Upper lobe of left lung (tissue), 6 donors: ENCODE results near the gene TM4SF20. TPM values are rescaled to one million over a fixed set of nuclear protein-coding genes. Genes with fewer than 3 reads are reported as not detected.

Experiments used
- ATAC-seq, 2 donors: fragments of 200-7000 bp; cut with Tn5 transposase; one replicate each; pipeline ENCODE4 v1.9.1; 2022; ENCODE audit warnings: mild to moderate bottlenecking in 2 of 2, moderate library complexity in 2 of 2; ENCODE audit not compliant: low FRiP score in 2 of 2
- DNase-seq, 2 donors: peaks; one replicate each; pipeline ENCODE4 v3.0.0-alpha.2; 2019 to 2020
- H3K27ac ChIP-seq, 4 donors: fragments of 200-600 bp; sonication (generic); one replicate each; pipeline ENCODE4 v1.5.1; 2016 to 2019
- H3K27me3 ChIP-seq, 4 donors: fragments of 200-600 bp; sonication (generic); one replicate each; pipeline ENCODE4 v1.5.1; 2017 to 2019
- H3K36me3 ChIP-seq, 4 donors: fragments of 200-600 bp; sonication (generic); one replicate each; pipeline ENCODE4 v1.5.1; 2016 to 2019
- H3K4me1 ChIP-seq, 4 donors: fragments of 200-600 bp; sonication (generic); one replicate each; pipeline ENCODE4 v1.5.1; 2018 to 2019
- H3K4me3 ChIP-seq, 4 donors: fragments of 200-600 bp; sonication (generic); one replicate each; pipeline ENCODE4 v1.5.1; 2017 to 2019; ENCODE audit warnings: mild to moderate bottlenecking in 2 of 4, moderate library complexity in 1 of 4
- H3K9me3 ChIP-seq, 4 donors: fragments of 200-600 bp; sonication (generic); one replicate each; pipeline ENCODE4 v1.5.1; 2018 to 2019
- CTCF ChIP-seq, 6 experiments: fragments of 450-650 bp in 4 of 6; fragments of 200-600 bp in 2 of 6; sonication (generic) in 2 of 6; IDR thresholded peaks; one replicate each; pipeline ENCODE4 v1.5.1; 2016 to 2019; ENCODE audit warnings: antibody characterized with exemption in 6 of 6
- EP300 ChIP-seq, 4 donors: sonication (generic); formaldehyde crosslinking; IDR thresholded peaks; one replicate each; pipeline ENCODE4 v1.5.1; 2017; ENCODE audit warnings: antibody characterized with exemption in 4 of 4, control low read depth in 2 of 4
- POLR2A ChIP-seq, 4 donors: fragments of 450-650 bp; IDR thresholded peaks; one replicate each; pipeline ENCODE4 v1.5.1; 2016 to 2017; ENCODE audit warnings: antibody characterized with exemption in 4 of 4, mild to moderate bottlenecking in 2 of 4
- POLR2AphosphoS5 ChIP-seq, 2 donors: sonication (generic); formaldehyde crosslinking; IDR thresholded peaks; one replicate each; pipeline ENCODE4 v1.5.1; 2017; ENCODE audit warnings: antibody characterized with exemption in 2 of 2
- WGBS, 2 donors: methylation state at CpG; one replicate each; pipeline ENCODE4 v1.1.5; 2017 to 2018; 5-methylcytosine and 5-hydroxymethylcytosine counted together
- total RNA-seq, 6 donors: library from RNA; depleted of rRNA in 4 of 6; stranded (reverse); fragments of >200 nt in 4 of 6; gene quantifications; one replicate each; pipeline versions ENCODE4 v1.1.0 to v1.2.1, GENCODE V29; 2016 to 2021
- donor health status: DM: no; HTN: no; CAD: no; lungs with moderate emphysema.
- donor health status: DM: no; HTN: yes; CAD: no; lungs with severe emphysema.

The TM4SF20 gene, protein sequence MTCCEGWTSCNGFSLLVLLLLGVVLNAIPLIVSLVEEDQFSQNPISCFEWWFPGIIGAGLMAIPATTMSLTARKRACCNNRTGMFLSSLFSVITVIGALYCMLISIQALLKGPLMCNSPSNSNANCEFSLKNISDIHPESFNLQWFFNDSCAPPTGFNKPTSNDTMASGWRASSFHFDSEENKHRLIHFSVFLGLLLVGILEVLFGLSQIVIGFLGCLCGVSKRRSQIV
- total RNA-seq: not detected

DNA sequence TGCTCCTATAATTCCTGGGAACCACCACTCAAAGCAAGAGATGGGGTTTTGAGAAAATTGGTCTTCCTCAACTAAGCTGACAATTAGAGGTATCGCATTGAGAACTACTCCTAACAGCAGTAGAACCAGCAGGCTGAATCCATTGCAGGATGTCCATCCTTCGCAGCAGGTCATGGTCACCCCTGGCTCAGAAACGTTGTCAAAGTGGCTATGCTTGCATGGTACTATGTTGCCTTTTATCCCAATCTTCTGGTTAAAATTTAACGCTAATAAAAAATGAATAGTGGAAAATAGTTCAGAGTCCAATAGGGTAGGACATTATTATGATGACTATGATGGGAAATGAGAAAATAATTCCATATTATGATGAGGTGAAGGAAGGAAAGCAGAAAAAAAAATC, at the start of gene TM4SF20:
TSS of gene TM4SF20 (minus strand) at position 212 of the 400 bp plus-strand sequence. CDS start at position 174, 38 bp downstream.
- no peak for ATAC-seq
- no peaks in the 10 kb centered on the region for H3K4me1 ChIP-seq
- no peak within 1 kb of the TSS for H3K4me3 ChIP-seq
- WGBS, 2 donors: 92 to 93% methylated on average over 4 of the region's 4 CpGs
- no peaks in the 10 kb centered on the region for H3K9me3 ChIP-seq
- H3K27ac ChIP-seq: no peak within 1 kb of the TSS
- H3K27me3 ChIP-seq: no peaks in the 10 kb centered on the region
- TF ChIP-seq CTCF (IDR thresholded peaks at IDR 0.05) (no peak), EP300 (IDR thresholded peaks at IDR 0.05) (no peak), POLR2A (IDR thresholded peaks at IDR 0.05) (no peak), POLR2AphosphoS5 (IDR thresholded peaks at IDR 0.05) (no peak)
- no peaks in the 10 kb centered on the region for H3K36me3 ChIP-seq
- no peak for DNase-seq

DNA sequence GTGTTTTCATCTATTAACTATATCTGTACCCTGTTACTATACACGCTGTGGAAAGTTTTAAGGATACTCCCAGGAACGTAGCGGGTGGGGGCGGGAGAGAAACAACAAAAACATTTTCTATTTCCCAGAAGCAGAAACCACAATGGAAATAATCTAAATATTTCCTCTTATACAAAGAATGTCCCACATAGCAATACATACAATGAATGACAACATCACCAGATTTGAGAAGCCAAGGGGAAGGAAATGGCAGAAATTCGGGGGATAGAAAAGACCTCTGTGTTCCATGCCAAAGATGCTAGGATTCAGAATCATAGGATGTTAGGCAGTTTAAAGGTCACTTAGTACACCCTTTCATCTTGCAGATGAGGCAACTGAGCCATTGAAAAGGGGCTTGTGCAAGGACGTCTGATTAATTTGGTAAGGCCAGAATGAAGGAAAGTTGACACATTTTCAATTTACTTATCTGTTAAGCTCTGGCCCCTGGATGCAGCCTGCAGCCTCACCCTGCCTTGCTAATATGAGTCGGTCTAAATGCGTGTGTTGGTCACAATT, 49.7 kb upstream of the TM4SF20 start:
- ATAC-seq: no peak
- no peaks in the 10 kb centered on the region for H3K27me3 ChIP-seq
- WGBS, 2 donors: 75% methylated on average over 8 of the region's 8 CpGs

DNA sequence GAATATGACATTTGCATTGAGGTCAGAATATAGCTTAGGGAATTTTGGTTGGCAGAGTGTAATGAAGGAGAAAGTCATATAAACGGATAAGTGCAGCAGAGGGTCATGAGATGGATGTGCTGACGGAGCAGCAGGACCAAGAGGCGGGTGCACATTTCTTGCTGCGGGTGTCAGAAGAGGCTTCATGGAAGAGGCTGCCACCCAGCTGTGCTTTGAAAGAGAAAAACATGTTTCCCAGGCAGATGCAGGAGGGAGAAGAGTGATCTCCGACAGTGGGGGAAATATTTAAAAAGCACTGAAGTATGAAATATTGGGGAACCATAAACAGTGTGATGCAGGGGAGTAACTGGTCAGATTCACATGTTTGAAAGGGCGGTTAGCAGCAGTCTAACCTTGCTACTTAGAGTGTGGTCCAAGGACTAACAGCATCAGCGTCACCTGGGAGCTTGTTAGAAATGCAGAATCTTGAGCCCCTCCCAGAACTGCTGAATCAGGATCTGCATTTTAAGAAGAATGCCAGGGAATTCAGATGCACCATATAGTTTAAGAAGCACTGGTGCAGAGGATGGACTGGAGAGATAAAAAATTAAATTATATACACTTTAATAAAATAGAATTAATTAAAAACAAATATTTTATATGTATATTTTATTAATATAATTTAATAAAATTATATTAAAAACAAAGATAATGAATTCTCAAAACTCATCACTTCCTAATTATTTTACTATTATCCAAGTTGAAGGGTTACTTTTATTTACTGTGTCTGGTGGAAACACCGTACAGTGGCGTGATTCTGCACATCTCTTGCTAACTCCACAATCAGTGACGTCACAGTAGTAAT, 44.8 kb upstream of the TM4SF20 start:
- H3K4me1 ChIP-seq: no peaks in the 10 kb centered on the region
- WGBS, 2 donors: 73 to 79% methylated on average over 10 of the region's 10 CpGs
- DNase-seq: no peak
- H3K9me3 ChIP-seq: no peaks in the 10 kb centered on the region
- no peak overlapping the region for H3K4me3 ChIP-seq
- H3K36me3 ChIP-seq: no peaks in the 10 kb centered on the region
- H3K27ac ChIP-seq: no peak overlapping the region
- no peak for TF ChIP-seq CTCF (IDR thresholded peaks at IDR 0.05)
- TF ChIP-seq POLR2AphosphoS5 (IDR thresholded peaks at IDR 0.05): no peak
- no peak for TF ChIP-seq EP300 (IDR thresholded peaks at IDR 0.05)
- TF ChIP-seq POLR2A (IDR thresholded peaks at IDR 0.05): no peak
- H3K27me3 ChIP-seq: no peaks in the 10 kb centered on the region
- no peak for ATAC-seq

More for the DNA sequence above, 49.7 kb upstream of the TM4SF20 start:
- no peak overlapping the region for H3K27ac ChIP-seq
- no peaks in the 10 kb centered on the region for H3K36me3 ChIP-seq
- DNase-seq: no peak
- H3K4me3 ChIP-seq: no peak overlapping the region
- TF ChIP-seq POLR2A (IDR thresholded peaks at IDR 0.05) (no peak), CTCF (IDR thresholded peaks at IDR 0.05) (no peak), POLR2AphosphoS5 (IDR thresholded peaks at IDR 0.05) (no peak), EP300 (IDR thresholded peaks at IDR 0.05) (no peak)
- no peaks in the 10 kb centered on the region for H3K4me1 ChIP-seq
- peaks cover 4 to 14% (median 8%) of the 10 kb centered on the region in 4 donors for H3K9me3 ChIP-seq

DNA sequence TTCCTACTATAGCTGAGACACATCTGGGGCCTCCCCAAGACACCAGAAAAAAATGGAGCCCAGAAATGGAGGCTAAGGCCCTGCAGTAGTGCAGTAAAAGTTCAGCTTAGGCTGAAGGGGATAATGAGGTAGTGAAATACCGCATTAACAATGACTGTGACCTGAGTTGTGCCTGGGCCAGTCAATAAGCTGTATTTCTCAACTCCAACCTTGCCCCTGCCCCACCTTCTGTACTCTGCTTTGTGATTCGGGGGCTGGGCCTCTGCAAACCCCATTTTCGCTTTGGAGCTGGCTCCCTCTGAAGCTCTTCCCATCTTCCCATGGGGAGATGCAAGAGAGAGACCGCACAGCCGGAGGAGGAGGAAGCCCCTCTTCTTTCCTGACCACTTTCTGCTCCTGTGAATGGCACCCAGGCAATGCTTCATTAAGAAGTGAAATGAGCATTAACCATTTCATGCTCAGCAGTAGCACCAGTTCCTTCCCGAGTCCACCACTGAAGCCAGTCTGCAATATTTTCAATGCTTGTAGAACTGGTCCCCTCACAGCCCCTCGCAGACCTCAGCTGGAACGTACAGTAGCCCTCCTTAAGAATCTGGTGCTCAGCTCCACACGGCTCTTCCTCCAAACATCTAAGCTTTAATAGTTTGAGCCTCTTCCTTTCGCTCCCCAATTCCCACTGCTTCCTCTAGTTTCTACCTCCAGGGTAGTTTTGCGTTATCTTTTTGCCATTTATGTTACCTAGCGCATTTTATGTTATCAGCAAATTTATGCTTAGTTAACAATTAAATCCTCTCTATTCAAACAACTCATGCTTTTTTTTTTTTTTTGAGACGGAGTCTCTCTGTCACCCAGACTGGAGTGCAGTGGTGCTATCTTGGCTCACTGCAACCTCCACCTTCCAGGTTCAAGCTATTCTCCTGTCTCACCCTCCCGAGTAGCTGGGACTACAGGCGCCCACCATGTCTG, 41.3 kb upstream of the TM4SF20 start:
- peaks cover 0 to 9% (median 3%) of the 10 kb centered on the region in 4 donors for H3K4me1 ChIP-seq
- H3K36me3 ChIP-seq: no peaks in the 10 kb centered on the region
- no peak for ATAC-seq
- TF ChIP-seq CTCF (IDR thresholded peaks at IDR 0.05) (no peak), POLR2AphosphoS5 (IDR thresholded peaks at IDR 0.05) (no peak), EP300 (IDR thresholded peaks at IDR 0.05) (no peak), POLR2A (IDR thresholded peaks at IDR 0.05) (no peak)
- no peak overlapping the region for H3K4me3 ChIP-seq
- WGBS, 2 donors: 85 to 90% methylated on average over 13 to 15 of the region's 15 CpGs
- no peaks in the 10 kb centered on the region for H3K27me3 ChIP-seq
- H3K9me3 ChIP-seq: no peaks in the 10 kb centered on the region
- no peak overlapping the region for H3K27ac ChIP-seq
- no peak for DNase-seq
